Activated naive CD4-positive, alpha-beta T cell treated with Interleukin-2 at 50 U/mL for 16 hours (primary cell): ENCODE data around the gene GABBR1.

Experiments used
- DNase-seq: peaks from one replicate; pipeline ENCODE4 v3.0.0-alpha.2; 2020

GABBR1 gene

DNA sequence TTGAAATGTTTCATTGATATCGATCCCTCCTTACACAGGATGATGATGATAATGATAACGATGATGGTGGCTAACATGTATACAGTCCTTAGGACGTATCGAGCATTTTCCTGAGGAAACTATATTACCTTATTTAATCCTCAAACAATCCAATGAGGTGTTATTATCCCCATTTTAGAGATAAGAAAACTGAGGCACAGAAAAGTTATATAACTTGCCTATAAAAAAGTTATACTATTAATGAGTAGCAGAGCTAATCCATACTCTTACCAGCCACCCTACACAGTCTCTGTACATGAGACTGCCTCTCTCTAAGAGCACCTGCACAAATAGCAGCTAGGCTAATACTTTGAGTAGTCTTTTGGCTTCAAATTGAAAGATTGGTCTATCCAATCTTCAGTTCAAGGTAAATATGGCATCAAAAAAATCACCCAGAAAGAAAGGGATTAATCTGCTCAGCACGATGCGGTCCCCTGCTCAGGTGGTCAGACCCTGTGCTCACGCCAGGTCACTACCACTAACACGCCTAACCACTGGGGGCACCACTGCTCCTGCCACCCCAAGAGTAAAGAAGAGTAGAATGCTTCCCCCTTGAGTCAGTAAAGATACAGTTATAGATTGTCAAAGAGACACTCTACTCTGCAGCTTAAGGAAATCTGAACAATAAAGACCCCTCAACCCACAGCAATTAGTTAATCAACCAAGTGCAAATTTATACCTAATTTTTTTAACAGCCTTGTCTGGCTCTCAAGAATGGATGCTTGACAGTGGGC is 15.0 kb downstream of the GABBR1 start:
- no peak for DNase-seq

DNA sequence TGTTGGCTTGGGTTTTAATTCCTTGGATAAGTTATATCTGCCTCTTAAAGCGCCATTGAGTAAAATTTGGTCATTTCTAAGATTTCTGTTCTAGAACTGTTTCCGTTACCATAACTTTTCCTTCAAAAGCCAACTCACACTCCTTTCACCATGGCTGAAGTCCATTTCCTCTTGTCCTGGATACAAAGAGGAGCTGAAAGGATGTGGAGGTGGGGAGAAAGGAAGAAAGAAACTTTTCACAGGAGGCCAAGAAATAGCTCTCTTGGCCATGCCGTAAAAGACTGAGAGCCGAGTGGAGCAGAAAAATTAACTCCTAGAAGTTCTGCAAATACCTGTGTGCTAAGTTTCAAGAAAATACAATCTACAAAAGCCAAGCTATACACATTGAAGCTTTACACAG is 21.6 kb downstream of the GABBR1 start:
- no peak for DNase-seq

DNA sequence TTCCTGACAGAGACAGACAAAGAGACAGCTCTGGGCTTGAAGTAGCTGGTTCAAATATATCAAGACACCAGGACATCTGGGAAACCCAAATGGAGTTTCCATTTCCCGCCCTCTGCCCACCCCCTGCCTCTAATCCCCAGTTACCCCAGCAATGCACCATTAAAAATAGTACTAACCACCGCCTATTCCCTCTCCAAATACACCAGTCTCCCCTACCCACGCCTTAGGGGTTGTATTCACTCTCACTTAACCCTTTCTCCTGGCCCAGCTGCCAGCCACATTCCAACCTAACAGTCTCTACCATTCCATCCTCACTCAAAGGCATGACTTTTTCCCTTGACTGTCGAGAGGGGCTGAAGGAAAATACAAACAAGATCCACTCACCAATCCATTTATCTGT is 22.4 kb downstream of the GABBR1 start:
- no peak for DNase-seq

DNA sequence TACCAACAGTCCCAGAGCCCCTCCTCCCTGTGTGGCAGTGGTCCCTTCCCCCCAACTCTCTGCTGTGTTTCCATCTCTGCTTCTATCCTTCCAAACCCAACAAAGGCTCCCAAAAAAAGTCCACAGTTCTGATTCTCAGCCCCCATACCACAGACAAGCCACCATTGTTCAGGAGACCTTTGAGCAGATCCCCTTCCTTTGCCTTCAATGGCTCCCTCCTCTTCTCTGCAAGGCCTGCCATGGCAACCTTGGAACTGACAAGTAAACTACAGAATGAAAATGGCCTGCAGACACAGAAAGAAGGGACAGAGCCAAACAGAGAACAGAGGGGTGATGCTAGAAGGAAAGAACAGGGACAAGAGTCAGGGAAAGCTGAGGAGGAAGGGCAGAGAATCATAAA is 24.9 kb downstream of the GABBR1 start:
- DNase-seq, result no peak

DNA sequence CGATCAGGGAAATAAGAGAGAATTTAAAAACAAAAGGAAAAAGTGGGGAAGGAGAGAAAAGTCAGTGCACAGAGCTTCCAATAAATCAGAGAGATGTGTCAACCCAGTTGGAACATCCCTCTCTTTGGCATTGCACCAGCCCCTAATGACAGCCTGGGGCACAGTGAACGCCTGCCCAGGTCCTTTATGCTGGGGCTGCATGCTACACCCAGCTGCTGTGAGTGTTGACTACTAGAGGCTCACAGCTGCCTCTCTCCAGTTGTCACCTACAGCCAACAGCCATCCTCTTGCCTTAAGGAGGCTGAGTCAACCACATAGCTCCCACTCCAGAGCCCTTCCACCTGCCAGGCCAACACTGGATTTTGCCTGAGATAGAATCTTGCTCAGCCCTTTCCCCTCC is 29.1 kb downstream of the GABBR1 start:
- no peak for DNase-seq

DNA sequence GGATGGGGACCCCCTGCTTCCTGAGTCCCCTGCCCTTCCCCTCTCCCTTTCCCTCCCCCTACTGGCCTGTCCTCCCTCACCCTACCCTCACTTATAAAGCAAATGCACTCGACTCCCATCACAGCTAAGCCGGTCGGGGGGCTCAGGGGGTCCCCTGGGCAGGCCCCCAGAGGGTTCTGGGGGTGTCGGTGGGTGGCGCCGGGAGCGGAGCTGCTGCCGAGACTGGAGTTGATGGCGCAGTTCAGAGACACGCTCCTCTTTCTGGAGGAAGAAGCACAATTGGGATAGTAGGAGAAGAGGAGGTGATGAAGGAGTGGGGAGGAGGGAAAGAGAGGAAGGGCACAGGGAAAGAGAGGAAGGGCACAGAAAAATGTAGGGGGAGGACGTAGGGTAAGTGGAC is 29.5 kb downstream of the GABBR1 start:
- no peak for DNase-seq

DNA sequence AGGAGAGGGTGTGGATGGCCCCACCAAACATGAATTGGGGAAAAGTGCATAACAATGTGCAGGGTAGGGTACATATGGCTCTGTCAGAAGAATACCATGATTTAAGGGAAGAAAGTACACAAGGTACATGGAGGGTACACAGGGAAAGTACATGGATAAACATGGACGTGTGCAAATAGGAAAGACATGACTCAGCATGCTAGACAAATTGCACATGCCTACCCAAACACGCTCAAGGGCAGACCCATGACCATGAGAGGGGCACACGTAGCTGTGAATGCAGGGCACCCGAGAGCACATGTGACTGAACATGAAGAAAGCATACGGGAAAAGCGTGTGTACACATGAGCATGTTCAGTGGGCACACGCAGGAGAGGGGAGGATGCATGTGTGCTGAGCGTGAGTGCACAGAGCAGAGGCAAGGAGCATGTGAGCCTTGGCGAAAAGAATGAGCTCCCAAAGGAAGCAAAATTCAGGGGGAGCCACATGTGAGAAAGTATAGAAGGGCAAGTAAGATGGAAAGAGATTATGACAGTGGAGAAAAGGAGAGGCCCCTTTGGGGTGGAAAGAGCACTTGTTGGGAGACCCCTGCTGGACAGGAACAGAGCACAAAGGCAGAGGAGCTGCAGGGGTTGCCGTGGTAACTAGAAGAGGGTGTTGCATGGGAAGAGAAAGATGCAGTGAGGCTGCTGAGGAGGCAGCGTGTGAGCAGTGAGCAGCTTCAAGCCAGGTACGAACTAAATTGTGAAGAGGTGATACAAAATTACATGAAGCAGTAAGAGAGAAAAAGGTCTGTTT is 30.2 kb downstream of the GABBR1 start:
- DNase-seq, result no peak

DNA sequence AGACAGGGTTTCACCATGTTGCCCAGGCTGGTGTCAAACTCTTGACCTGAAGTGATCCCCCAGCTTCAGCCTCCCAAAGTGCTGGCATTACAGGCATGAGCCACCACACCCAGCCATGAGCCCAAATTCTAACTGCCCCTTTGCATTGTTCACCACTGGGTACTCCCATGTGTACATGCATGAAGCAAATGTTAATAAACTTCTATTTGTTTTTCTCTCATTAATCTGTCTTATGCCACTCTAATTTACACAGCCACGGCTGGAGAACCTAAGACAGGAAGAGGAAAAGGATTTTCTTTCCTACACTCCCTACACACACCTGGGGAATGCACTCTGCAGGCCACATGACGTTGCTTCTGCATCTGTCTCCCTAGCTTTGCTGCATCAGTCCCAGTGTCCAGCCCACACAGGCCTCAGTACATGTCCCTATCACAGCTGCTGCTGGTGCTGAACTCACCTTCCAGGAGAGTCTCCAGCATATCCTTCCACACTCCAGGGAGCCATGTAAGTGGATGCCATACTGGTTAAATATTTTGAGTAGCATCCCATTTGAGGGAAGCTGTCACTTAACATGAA is 34.7 kb downstream of the GABBR1 start:
- no peak for DNase-seq

DNA sequence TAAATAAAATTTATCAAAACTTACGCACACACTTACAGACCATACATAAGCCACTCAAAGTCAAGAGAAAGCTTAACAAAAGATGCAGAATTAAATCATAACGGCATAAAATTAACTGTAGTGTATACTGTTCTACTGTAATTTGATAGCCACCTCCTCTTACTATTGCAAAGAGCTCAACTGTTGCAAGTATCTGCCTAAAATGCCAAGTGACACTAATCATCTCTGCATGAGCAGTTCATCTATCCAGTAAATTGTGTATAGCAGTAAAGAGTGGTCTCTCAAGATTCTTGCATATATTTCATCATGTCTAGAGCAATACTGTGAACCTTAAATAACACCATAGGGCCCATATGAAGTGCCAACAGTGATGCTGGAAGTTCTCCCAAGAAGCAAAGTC is 35.8 kb downstream of the GABBR1 start:
- DNase-seq, result no peak

DNA sequence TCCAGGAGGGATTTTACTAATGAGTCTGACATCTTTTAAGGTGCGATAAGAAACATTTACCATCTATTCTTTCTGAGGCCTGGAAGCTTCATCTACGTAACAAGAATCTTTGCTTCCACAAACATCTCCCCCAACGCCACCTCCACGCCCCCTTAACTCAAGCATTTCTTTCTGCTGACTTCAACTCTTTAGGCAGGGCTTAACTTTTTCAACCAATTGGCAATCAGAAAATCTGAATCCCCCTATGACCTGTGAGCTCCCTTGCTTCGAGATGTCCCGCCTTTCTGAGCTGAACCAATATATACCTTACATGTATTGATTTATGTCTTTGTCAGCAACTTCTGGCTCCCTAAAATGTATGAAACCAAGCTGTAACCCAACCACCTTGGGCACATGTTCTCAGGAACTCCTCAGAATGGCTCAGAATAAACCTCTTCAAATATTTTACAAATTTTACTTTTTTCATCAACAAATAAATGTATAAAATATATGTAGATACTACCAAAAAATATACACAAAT is 36.5 kb downstream of the GABBR1 start:
- no peak for DNase-seq

DNA sequence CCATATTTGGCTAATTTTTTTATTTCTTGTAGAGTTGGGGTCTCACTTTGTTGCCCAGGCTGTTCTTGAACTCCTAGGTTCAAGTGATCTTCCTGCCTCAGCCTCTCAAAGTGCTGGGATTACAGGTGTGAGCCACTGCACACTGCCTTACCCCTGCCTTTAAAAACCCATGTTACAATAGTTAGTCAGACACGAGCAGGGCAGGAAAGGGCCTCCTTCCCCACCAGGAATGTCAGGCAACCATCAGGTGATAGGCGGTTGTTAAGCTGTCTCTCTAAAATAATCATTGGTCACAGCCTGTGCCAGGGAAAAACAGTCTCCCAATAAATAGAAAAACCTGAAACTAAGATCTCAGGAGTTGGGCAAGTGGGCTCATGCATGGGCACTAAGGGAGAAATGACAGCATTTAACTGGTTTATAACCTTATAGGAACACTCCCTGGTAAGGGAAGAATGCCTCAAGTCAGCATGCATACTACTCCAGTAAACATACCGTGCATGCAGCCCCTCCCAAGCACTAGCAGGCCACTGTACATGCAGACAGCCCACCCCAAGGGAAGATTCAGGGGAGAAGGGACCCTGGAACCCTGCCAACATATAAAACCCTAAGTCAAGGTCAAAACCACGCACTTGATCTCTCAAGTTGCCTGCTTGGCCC is 39.7 kb downstream of the GABBR1 start:
- DNase-seq, result no peak

DNA sequence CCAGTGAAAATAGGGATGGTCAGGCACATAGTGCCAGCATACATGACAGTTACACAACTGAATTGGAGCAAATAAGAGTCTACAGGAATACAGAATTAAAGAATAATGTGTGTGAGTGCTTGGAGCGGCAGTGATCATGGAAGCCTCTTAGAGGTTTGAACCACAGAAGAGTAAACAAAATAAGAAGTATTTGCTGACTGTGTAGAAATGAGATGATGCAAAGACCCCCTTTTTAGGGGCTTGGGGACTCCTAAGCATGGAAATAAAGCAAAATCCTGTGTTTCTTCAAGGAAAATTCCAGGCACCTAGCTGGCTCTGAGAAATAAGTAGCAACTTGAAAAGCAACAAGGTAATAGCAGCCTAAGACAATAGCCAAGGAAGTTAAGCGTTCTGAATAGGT is 41.3 kb downstream of the GABBR1 start:
- no peak for DNase-seq

DNA sequence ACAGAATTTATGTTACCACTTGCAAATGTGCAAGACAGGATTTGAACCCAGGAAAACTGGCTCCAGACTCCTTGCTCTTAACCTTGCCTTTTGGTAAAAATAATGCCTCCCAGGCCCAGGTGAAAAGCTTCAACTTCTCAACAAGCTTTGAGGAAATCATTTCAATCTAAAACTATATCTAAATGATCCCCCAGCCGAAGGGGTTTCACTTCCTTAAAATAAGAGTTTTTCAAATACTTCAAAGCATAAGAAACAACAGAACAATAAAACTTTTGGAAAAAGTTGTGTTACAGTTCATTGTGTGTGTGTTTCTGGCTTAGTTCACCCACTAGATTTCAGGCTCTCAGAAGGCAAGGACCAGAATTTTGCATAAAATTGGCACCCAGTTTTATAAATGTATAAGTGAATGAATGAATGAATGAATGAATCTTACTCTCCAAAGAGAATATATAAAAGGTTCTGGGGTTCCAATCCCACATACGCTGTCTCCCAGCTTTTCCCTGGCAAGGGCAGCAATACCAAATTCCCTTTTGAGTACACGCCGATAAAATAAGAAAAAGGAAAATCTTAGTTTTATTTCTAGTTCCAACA is 42.7 kb downstream of the GABBR1 start:
- DNase-seq, result no peak

DNA sequence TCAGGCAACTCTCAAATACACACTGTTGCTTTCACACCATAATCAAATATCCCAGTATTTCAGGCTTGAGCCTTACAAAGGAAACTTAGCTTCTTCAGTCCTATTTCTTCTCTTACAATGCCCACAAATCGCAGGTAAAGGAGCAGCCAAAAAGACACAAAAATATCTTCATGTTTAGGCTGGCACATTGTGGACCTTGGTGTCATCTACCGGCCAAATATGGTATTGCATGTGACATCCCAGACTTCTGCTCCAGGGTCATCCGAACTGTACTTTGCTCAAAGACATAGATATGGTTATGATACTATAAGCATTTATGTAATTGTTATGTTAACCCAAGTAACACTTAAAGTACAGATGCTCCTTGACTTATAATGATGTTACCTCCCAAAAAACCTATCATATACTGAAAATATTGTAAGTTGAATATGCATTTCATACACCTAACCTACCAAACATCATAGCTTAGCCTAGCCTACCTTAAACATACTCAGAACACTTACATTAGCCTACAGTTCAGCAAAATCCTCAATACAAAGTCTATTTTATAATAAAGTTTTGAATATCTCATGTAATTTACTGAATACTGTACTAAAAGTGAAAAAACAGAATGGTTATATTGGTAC is 43.4 kb downstream of the GABBR1 start:
- peak; percentile 57 for DNase-seq

DNA sequence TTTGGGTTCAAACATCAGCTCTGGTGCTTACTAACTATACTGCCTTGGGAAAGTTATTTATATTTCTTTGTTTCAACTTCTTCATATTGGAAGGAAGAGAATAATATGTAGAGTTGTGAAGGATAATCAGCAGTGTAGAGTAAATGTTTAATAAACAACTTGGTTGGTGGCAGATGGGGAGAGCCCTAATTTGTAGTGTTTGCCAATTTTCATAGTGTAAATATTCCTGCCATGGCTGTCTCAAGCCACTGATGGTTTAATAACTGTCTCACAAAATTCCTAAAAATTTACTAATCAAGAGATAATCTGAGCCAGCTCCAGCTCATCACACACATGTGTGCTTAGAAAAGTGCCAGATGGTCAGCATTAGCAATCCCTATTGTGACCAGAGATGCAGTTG is 48.2 kb downstream of the GABBR1 start, which contains the start of gene OR2H2:
TSS of gene OR2H2 (plus strand) at position 301 of the 400 bp plus-strand sequence. CDS start 2,824 bp downstream, outside the sequence.
- DNase-seq, result no peak

DNA sequence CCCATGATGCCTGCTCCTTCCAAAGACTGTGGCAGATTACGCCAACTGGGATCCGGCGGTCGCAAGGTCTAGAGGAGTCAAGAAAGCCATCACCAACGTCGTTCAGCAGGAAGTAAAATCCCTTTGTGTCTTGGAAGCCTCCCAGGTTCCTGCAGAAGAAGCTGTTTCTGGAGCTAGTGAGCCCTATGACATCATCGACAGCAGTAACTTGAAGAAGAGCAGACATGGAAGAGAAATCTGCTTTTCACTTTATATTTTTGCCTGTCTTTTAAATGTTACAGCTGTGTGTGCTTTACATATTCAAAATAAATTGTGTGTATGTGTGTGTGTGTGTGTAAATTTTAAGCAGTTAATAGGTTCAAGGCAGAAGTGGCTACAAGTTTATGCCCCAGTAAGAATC is 55.4 kb downstream of the GABBR1 start:
- no peak for DNase-seq

DNA sequence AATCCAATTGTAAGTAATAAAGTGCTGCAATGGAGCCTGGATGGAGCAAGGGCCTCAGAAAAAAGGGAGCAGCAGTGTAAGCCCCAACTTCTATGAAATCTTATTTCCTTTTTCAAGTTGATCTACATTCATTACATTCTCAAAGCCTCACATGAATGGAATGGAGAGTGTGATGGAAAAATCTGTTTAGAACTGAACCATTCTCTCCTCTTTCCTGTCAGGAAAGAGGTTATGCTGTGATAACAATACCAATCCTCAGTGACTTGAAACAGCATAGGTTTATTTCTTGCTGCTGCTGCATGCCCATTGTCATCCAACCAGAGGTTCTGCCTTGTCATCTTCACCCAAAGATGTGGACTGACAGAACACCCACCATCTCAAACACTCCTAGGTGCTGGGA is 56.9 kb downstream of the GABBR1 start:
- no peak for DNase-seq

DNA sequence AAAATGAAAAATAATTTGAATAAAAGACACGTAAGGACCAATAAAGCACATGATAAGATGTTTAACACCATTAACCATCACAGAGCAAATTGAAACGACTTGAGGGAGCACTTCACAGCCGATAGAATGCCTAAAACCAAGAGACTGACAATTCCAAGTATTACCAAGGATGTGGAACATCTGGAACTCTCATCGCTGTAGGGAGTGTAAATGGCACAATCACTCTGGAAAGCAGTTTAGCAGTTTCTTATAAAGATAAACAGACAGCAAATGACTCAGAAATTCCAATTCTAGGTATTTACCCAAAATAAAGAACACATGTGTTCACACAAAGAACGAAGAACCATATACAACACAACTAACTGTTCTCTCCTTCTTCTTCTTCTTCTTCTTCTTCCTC is 65.0 kb downstream of the GABBR1 start:
- no peak for DNase-seq

DNA sequence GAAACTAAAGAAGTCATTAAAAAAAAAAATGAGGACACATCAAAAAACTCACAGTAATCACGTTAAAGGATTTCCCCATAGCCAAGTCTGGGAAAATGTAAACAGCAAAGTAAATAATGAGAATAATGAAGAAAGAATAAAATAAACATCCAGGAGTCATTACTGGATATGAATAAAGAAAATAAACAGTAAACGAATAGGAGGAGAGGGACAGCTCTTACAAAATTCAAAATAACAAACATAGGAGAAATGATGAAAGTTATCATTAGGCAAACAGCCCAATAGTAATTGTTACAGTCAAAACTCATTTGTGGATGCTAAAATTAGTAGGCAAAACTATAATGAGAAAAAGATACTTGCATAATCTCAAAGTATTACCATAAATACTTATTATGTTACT is 65.4 kb downstream of the GABBR1 start:
- DNase-seq, result no peak

DNA sequence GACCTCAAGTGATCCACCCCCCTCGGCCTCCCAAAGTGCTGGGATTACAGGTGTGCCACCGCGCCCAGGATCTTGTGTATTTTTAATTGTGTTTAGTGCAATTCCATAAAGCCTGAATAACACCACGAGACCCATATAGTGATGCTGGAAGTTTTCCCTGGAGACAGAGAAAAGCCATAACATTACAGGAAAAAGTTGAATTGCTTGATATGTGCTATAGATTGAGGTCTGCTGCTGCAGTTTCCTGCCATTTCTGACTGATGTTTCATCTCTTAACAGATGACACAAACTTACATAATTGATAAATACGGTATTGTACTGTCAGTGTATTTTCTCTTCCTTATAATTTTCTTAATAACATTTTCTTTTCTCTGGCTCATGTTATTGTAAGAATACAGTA is 66.1 kb downstream of the GABBR1 start:
- DNase-seq, result no peak

DNA sequence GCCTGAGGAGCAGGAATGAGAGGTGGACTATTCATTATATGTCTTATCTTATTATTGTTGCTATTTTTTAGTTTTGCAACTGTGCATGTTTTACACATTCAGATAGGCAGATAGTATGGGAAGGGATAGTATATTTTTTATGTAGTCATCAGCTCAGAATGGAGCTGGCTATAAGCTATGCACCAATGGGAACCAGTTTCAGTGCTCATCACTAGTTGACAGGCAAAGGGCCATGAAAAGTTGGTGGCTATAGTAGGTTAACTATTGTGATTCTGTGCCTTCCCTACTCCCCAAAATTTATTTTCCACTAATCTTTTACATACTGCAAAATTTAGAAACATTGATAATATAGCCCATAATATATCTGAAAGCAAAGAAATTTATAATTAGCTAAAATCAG is 68.1 kb downstream of the GABBR1 start:
- no peak for DNase-seq

DNA sequence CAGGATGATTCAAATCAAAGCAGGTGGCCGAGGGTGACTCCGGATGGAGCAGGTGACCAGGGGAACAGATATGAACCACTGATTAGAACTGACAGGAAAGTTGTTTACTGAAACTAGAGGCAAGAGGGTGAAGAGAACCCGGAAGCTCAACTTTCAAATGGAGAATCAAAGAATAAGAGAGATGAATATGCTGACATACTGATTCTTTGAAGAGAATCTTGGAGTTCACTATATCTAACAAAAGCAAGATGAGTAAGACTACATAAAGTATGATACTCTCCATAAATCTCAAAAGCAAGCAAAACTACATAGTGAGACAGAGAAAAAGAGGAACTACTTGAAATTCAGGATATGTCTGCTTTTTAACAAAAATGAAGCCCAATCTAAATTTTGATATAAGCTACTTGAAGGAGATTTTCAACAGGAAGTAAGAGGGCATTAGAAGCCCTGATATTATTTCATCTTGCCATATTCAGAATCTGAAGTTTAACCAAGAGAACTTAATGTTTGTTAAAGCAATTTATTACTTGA is 69.5 kb downstream of the GABBR1 start:
- no peak for DNase-seq
